ENCODE measurements around the gene PACS1.
A peak's percentile ranks its signal among the peaks of the same experiment; 100 is the strongest.

PACS1 gene

GRCh38 chr11:66062408-66062807 lies 7.7 kb upstream of the PACS1 start:
- DNase-seq (ENCODE audit: extremely low read depth, low read depth): no peak
- no peak for TF ChIP-seq CTCF (IDR thresholded peaks at IDR 0.05; ENCODE audit: low read depth, low read length)

GRCh38 chr11:66063900-66064299 lies 6.2 kb upstream of the PACS1 start:
- no peak for DNase-seq (ENCODE audit: extremely low read depth, low read depth)
- TF ChIP-seq CTCF (IDR thresholded peaks at IDR 0.05; ENCODE audit: low read depth, low read length): no peak

- DNase-seq (ENCODE audit: extremely low read depth, low read depth): no peak
- TF ChIP-seq CTCF (IDR thresholded peaks at IDR 0.05; ENCODE audit: low read depth, low read length): no peak
Measured at GRCh38 chr11:66064571-66064970, 5.5 kb upstream of the PACS1 start.

- TF ChIP-seq CTCF (IDR thresholded peaks at IDR 0.05; ENCODE audit: low read depth, low read length): no peak
- no peak for DNase-seq (ENCODE audit: extremely low read depth, low read depth)
Measured at GRCh38 chr11:66066751-66067150, 3.3 kb upstream of the PACS1 start.

GRCh38 chr11:66067640-66068039 lies 2.4 kb upstream of the PACS1 start:
- no peak for TF ChIP-seq CTCF (IDR thresholded peaks at IDR 0.05; ENCODE audit: low read depth, low read length)
- no peak for DNase-seq (ENCODE audit: extremely low read depth, low read depth)

- TF ChIP-seq CTCF (IDR thresholded peaks at IDR 0.05; ENCODE audit: low read depth, low read length): peak; percentile 90
- peak; percentile 25 for DNase-seq (ENCODE audit: extremely low read depth, low read depth)
Measured at GRCh38 chr11:66068154-66068821, 1.8 kb upstream of the PACS1 start.

GRCh38 chr11:66068923-66069714 lies 953 bp upstream of the PACS1 start:
- peak; percentile 40 for DNase-seq (ENCODE audit: extremely low read depth, low read depth)
- no peak; the same call in 1 of the 2 replicates for TF ChIP-seq CTCF (IDR thresholded peaks at IDR 0.05; ENCODE audit: low read depth, low read length)
